DOHH2 (cell line): ENCODE results near the gene RPL10.
"Not testable (repeated sequence)": the region's sequence is repeated elsewhere in the genome, so short reads cannot be mapped to it uniquely, and the experiment has no call there.

Experiments used
- H3F3A ChIP-seq: fragments of 200-600 bp; sonication (generic), shearing (Covaris generic); 2 replicates; pipeline ENCODE4 v1.6.0; 2016; ENCODE audit warnings: antibody characterized with exemption, mild to moderate bottlenecking; ENCODE audit not compliant: control insufficient read depth, insufficient read depth
- H3K27ac ChIP-seq: fragments of 200-600 bp; sonication (generic); 2 replicates; pipeline ENCODE4 v1.5.1; 2014; ENCODE audit warnings: low read depth, mild to moderate bottlenecking, low read length, moderate library complexity
- H3K27me3 ChIP-seq: fragments of 200-600 bp; sonication (generic); 2 replicates; pipeline ENCODE4 v1.6.1; 2014; ENCODE audit warnings: mild to moderate bottlenecking, low read length, mixed read lengths; ENCODE audit not compliant: control insufficient read depth
- H3K36me3 ChIP-seq: fragments of 200-600 bp; sonication (generic); 2 replicates; pipeline ENCODE4 v1.6.1; 2014; ENCODE audit warnings: mild to moderate bottlenecking, low read length, moderate library complexity, mixed read lengths; ENCODE audit not compliant: control insufficient read depth
- H3K4me1 ChIP-seq: fragments of 200-600 bp; sonication (generic); 2 replicates; pipeline ENCODE4 v1.6.1; 2014; ENCODE audit warnings: mild to moderate bottlenecking, low read length, mixed read lengths; ENCODE audit not compliant: control insufficient read depth
- H3K4me2 ChIP-seq: fragments of 200-600 bp; sonication (generic); 2 replicates; pipeline ENCODE4 v1.6.0; 2014; ENCODE audit warnings: mild to moderate bottlenecking, low read length, moderate library complexity
- H3K4me3 ChIP-seq: fragments of 200-600 bp; sonication (generic); 2 replicates; pipeline ENCODE4 v1.5.1; 2014; ENCODE audit warnings: mild to moderate bottlenecking, low read length, mixed read lengths
- H3K79me2 ChIP-seq: fragments of 200-600 bp; sonication (generic); 2 replicates; pipeline ENCODE4 v1.6.1; 2014; ENCODE audit warnings: mild to moderate bottlenecking, low read length, mixed read lengths; ENCODE audit not compliant: control insufficient read depth
- H3K9me2 ChIP-seq: fragments of 200-600 bp; sonication (generic); replicated peaks from 2 replicates; pipeline ENCODE4 v1.6.1; 2014; ENCODE audit warnings: mild to moderate bottlenecking, low read length, mixed read lengths; ENCODE audit not compliant: control insufficient read depth
- H3K9me3 ChIP-seq: fragments of 200-600 bp; sonication (generic); 2 replicates; pipeline ENCODE4 v1.6.1; 2014; ENCODE audit warnings: antibody characterized with exemption, low read length, mixed read lengths; ENCODE audit not compliant: control insufficient read depth, insufficient read depth
- H4K20me1 ChIP-seq: fragments of 200-600 bp; sonication (generic); 2 replicates; pipeline ENCODE4 v1.6.0; 2014; ENCODE audit warnings: low read depth, mild to moderate bottlenecking, antibody characterized with exemption, low read length, moderate library complexity; ENCODE audit not compliant: control insufficient read depth, insufficient read depth
- EZH2phosphoT487 ChIP-seq: fragments of 200-600 bp; sonication (generic); IDR thresholded peaks from 2 replicates; pipeline ENCODE4 v1.6.1; 2017; ENCODE audit warnings: borderline replicate concordance, mild to moderate bottlenecking, antibody characterized with exemption, low read length, moderate library complexity, mixed read lengths
- TF ChIP-seq, protein P1 (sequence below): fragments of 200-600 bp; sonication (generic); IDR thresholded peaks from one replicate; pipeline ENCODE4 v1.5.1; 2014; ENCODE audit warnings: antibody characterized with exemption, mild to moderate bottlenecking, low read depth, low read length; ENCODE audit not compliant: poor library complexity, severe bottlenecking

RPL10 gene

GRCh38 chrX:154382483-154383069 lies 15.6 kb upstream of the RPL10 start:
- peaks cover 16% of the 10 kb centered on the region for H3K4me1 ChIP-seq
- H3K4me2 ChIP-seq, result no peak overlapping the region

GRCh38 chrX:154383359-154384283 lies 14.6 kb upstream of the RPL10 start:
- H3K9me3 ChIP-seq, result no peaks in the 10 kb centered on the region
- H3K9me2 ChIP-seq, result no peaks in the 10 kb centered on the region
- H3K36me3 ChIP-seq, result peaks cover 15% of the 10 kb centered on the region
- H3K79me2 ChIP-seq, result peaks cover 18% of the 10 kb centered on the region
- H3F3A ChIP-seq, result no peaks in the 10 kb centered on the region
- no peak overlapping the region for H3K27ac ChIP-seq
- no peaks in the 10 kb centered on the region for H4K20me1 ChIP-seq
- no peak overlapping the region for H3K4me2 ChIP-seq
- H3K27me3 ChIP-seq, result no peaks in the 10 kb centered on the region
- H3K4me1 ChIP-seq, result peaks cover 8% of the 10 kb centered on the region
- TF ChIP-seq, protein P1, sequence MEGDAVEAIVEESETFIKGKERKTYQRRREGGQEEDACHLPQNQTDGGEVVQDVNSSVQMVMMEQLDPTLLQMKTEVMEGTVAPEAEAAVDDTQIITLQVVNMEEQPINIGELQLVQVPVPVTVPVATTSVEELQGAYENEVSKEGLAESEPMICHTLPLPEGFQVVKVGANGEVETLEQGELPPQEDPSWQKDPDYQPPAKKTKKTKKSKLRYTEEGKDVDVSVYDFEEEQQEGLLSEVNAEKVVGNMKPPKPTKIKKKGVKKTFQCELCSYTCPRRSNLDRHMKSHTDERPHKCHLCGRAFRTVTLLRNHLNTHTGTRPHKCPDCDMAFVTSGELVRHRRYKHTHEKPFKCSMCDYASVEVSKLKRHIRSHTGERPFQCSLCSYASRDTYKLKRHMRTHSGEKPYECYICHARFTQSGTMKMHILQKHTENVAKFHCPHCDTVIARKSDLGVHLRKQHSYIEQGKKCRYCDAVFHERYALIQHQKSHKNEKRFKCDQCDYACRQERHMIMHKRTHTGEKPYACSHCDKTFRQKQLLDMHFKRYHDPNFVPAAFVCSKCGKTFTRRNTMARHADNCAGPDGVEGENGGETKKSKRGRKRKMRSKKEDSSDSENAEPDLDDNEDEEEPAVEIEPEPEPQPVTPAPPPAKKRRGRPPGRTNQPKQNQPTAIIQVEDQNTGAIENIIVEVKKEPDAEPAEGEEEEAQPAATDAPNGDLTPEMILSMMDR, result no peak
- TF ChIP-seq EZH2phosphoT487, result no peak
- H3K4me3 ChIP-seq, result no peak overlapping the region

More at GRCh38 chrX:154382483-154383069, 15.6 kb upstream of the RPL10 start:
- Histone ChIP-seq H4K20me1 (no peaks in the 10 kb centered on the region), H3K9me3 (no peaks in the 10 kb centered on the region), H3K27me3 (no peaks in the 10 kb centered on the region), H3K36me3 (peaks cover 15% of the 10 kb centered on the region), H3K9me2 (no peaks in the 10 kb centered on the region), H3K27ac (no peak overlapping the region), H3F3A (no peaks in the 10 kb centered on the region), H3K79me2 (peaks cover 18% of the 10 kb centered on the region), H3K4me3 (no peak overlapping the region)
- TF ChIP-seq EZH2phosphoT487, result no peak
- TF ChIP-seq, protein P1, result no peak

DNA sequence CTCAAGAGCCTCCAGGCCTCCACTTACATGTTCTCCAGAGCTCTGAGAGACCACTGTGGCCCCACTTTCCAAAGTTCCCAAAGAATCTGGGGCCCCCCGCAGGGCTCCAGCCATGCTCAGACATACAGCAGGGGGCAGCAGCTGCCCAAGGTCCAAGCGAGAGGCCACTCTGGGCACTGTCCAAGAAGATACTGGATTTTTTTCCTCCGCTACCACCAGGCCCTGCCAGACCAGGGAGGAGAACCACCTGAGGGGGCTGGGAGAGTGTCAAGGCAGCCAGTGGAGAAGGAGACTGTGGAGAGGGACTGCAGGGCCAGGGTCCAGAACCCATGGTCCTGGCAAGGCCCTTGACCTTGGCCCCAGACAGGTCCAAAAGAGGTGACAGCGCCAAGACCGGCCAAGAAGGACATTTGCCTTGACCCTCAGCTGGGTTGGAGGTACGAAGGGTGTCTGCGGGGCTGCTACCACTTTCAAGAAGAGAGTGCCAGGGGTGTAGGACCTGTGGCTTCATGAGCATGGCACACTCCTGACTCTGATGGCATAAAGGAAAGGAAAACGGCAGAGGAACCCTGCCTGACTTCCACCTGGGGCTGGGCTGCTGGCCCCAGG lies 13.8 kb upstream of the RPL10 start:
- Histone ChIP-seq H3K36me3 (peaks cover 15% of the 10 kb centered on the region), H3K4me1 (peaks cover 8% of the 10 kb centered on the region), H3K27me3 (no peaks in the 10 kb centered on the region), H3K4me2 (no peak overlapping the region), H4K20me1 (no peaks in the 10 kb centered on the region), H3K9me3 (no peaks in the 10 kb centered on the region), H3F3A (no peaks in the 10 kb centered on the region), H3K9me2 (no peaks in the 10 kb centered on the region), H3K27ac (no peak overlapping the region), H3K4me3 (no peak overlapping the region), H3K79me2 (peaks cover 15% of the 10 kb centered on the region)
- TF ChIP-seq, protein P1, result peak; percentile 12
- TF ChIP-seq EZH2phosphoT487, result no peak

GRCh38 chrX:154388094-154388493 lies 10.1 kb upstream of the RPL10 start:
- H3F3A ChIP-seq, H3K9me2 ChIP-seq, H3K9me3 ChIP-seq, H3K4me2 ChIP-seq, H3K4me3 ChIP-seq, H3K27ac ChIP-seq, H4K20me1 ChIP-seq, H3K79me2 ChIP-seq, H3K27me3 ChIP-seq, H3K36me3 ChIP-seq, H3K4me1 ChIP-seq: not testable (repeated sequence)

- not testable (repeated sequence) for H3K79me2 ChIP-seq, H3K4me1 ChIP-seq, H3K27ac ChIP-seq, H4K20me1 ChIP-seq, H3K4me3 ChIP-seq, H3K27me3 ChIP-seq, H3K36me3 ChIP-seq, H3K4me2 ChIP-seq, H3K9me3 ChIP-seq, H3F3A ChIP-seq, H3K9me2 ChIP-seq
Measured at GRCh38 chrX:154388649-154389048, 9.5 kb upstream of the RPL10 start.
